AG09319 (cell line): ENCODE measurements around the gene FCHSD1.

ENCODE experiments used
- DNase-seq: peaks from one replicate; pipeline ENCODE4 v3.0.0-alpha.2; 2010; ENCODE audit warnings: low read depth; ENCODE audit errors: extremely low read depth
- CTCF ChIP-seq: IDR thresholded peaks from 2 replicates; pipeline ENCODE4 v1.5.1; 2011; ENCODE audit warnings: low read depth, mild to moderate bottlenecking, inconsistent platforms, low read length, moderate library complexity

Gene FCHSD1

DNA sequence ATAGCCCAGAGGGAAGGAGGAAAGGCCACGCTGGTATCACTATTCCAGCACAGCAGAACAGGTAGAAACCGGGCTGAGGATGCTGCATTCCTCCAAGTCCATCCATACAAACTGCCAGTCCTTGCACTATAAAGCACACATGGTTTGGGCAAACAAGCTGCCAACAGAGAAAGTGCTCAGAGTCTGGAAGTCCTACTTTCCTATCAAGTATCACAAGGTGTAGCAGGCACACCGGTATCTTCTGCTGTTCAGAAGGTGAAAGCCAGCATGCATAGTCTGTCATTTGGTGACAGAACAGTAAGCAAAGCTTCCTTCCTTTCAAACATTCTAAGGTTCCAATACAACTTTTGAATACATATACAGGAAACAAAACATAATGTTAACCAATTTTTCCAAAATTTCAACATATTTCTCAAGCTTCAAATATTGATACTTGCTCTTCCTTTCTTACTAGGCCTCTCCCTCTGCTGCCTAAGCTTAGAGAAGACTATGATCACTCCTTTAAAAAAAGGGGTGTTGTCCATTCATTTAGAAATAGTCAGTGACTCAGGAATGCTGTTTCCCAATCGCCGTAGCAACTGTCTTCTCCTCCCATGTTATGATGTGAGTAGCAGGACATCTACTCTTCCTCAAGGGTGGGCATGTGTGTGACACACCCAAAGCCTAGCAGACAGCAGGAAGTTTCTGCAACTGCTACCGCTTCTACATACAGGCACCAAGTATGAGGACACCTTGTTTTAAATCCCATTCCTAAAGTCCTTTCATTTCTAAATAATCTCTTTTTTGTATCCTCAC is 47.1 kb downstream of the FCHSD1 start:
- no peak for TF ChIP-seq CTCF
- peak; percentile 70 for DNase-seq

- TF ChIP-seq CTCF, result no peak
Observed at GRCh38 chr5:141602606-141603005, 48.6 kb downstream of the FCHSD1 start.

GRCh38 chr5:141598391-141599345 is 52.5 kb downstream of the FCHSD1 start:
- no peak for TF ChIP-seq CTCF
- DNase-seq, result no peak

More at GRCh38 chr5:141602606-141603005, 48.6 kb downstream of the FCHSD1 start:
- DNase-seq, result no peak

GRCh38 chr5:141597814-141598213 is 53.4 kb downstream of the FCHSD1 start:
- no peak for TF ChIP-seq CTCF
- DNase-seq, result no peak

- TF ChIP-seq CTCF, result no peak
- no peak for DNase-seq
Observed at GRCh38 chr5:141597394-141597793, 53.8 kb downstream of the FCHSD1 start.

GRCh38 chr5:141596867-141597266 is 54.4 kb downstream of the FCHSD1 start:
- no peak for DNase-seq
- TF ChIP-seq CTCF, result no peak

DNA sequence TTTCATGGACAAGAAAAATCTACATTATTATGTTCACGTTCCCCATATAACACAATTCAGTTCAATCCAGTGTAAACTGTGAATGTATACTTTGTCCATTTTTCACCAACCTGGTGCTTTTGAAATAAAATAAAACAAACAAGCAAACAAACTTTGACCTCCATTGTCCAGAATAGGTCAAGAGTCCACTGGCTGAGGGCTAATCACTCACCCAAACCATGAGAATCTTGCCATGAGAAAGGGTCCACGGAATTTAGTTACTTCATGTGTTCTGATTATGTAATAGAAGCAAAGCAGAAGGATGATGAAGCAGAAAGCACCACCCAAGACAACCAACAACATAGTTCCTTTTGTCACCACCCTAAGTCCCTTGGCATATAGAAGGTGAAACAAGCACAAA is 61.1 kb downstream of the FCHSD1 start:
- DNase-seq, result no peak
- no peak for TF ChIP-seq CTCF
